Measurements from ENCODE around the gene VWA8.

GRCh38 chr13:41716236-41716635 is 244.7 kb downstream of the VWA8 start:
- TF ChIP-seq CTCF (IDR thresholded peaks at IDR 0.05) (no peak), POLR2AphosphoS5 (IDR thresholded peaks at IDR 0.05) (no peak)

Measured in breast epithelium (tissue), 3 donors.